ENCODE results near the gene GJC1. TPM values are rescaled to one million over a fixed set of nuclear protein-coding genes. Genes with fewer than 3 reads are reported as not detected.

GJC1 gene
- total RNA-seq, 1 experiment from 2014 or later: 119 TPM

- H3K27ac Mint-ChIP-seq: peak overlapping the region; percentile 61 to 100 (median 76); a peak in 6 of 7 replicates
- no peak for TF ChIP-seq CTCF (conservative IDR thresholded peaks at IDR 0.05)
- Histone ChIP-seq H3K79me1 (ENCODE audit: insufficient read depth, low read depth, low read length, poor library complexity, severe bottlenecking) (no peaks in the 10 kb centered on the region), H3T11ph (ENCODE audit: low read length) (no peak overlapping the region), H3K27ac (ENCODE audit: insufficient read length, low read depth, low read length) (peak overlapping the region; percentile 84), H3K23me2 (ENCODE audit: insufficient read length, low read depth, low read length, poor library complexity, severe bottlenecking) (peaks cover 8% of the 10 kb centered on the region), H4K5ac (ENCODE audit: insufficient read length, low read depth, low read length) (no peak overlapping the region), H4K20me1 (ENCODE audit: control insufficient read depth, insufficient read depth, insufficient read length) (no peaks in the 10 kb centered on the region), H2BK5ac (ENCODE audit: insufficient read length, low read length) (no peak overlapping the region), H3K14ac (ENCODE audit: insufficient read depth, low read length) (peak overlapping the region; percentile 84), H3K4me1 (ENCODE audit: insufficient read depth, low read length) (no peaks in the 10 kb centered on the region; the same call in 1 of the 2 replicates), H3K23ac (ENCODE audit: insufficient read length, low read depth, low read length) (no peak overlapping the region), H3K4me2 (ENCODE audit: insufficient read depth, insufficient read length, low read length) (peak overlapping the region; percentile 68), H3K4ac (ENCODE audit: low read depth, low read length) (no peak overlapping the region), H3K9ac (ENCODE audit: extremely low read depth, insufficient read length, low read length) (peak overlapping the region; percentile 79), H3K79me2 (ENCODE audit: insufficient read depth, low read length) (peaks cover 30% of the 10 kb centered on the region; the same call in 1 of the 2 replicates), H2BK20ac (ENCODE audit: low read depth, low read length, poor library complexity, severe bottlenecking) (no peak overlapping the region), H3K9me3 (ENCODE audit: control insufficient read depth, low read depth, low read length) (no peaks in the 10 kb centered on the region), H2BK12ac (ENCODE audit: insufficient read length, low read depth, low read length) (no peak overlapping the region), H4K8ac (replicated peaks; ENCODE audit: insufficient read length, low read depth, low read length) (no peak overlapping the region), H3K56ac (ENCODE audit: insufficient read length, low read depth, low read length) (no peak overlapping the region), H4K91ac (ENCODE audit: insufficient read length, low read depth, low read length) (no peak overlapping the region), H2AFZ (ENCODE audit: low read length) (no peak overlapping the region), H2BK15ac (ENCODE audit: low read depth, low read length) (no peak overlapping the region; the same call in 1 of the 2 replicates), H3K27me3 (ENCODE audit: insufficient read depth, low read length) (no peaks in the 10 kb centered on the region), H2AK5ac (ENCODE audit: insufficient read length, low read length) (peak overlapping the region; percentile 86), H3K18ac (ENCODE audit: insufficient read length, low read depth, low read length) (peak overlapping the region; percentile 60), H2BK120ac (ENCODE audit: low read depth, low read length, poor library complexity, severe bottlenecking) (peak overlapping the region; percentile 1)
- WGBS (ENCODE audit: extremely low coverage, insufficient read length, low lambda C conversion rate): no CpG with 5 or more reads among the region's 58 CpGs
- H3K9me3 Mint-ChIP-seq: peaks cover 0 to 7% of the 10 kb centered on the region in 2 experiments; a peak in 3 of 5 replicates
- H3K4me1 Mint-ChIP-seq: peaks cover 27 to 42% of the 10 kb centered on the region in 2 experiments
- peaks cover 3% of the 10 kb centered on the region for H3K27me3 Mint-ChIP-seq (ENCODE audit: low read depth)
- H3K4me3 Mint-ChIP-seq: peak overlapping the region; percentile 84 to 97
- H3K36me3 Mint-ChIP-seq (ENCODE audit: insufficient read depth in 1 of 3, low read depth in 3 of 3): peaks cover 0 to 8% (median 0%) of the 10 kb centered on the region in 3 experiments; a peak in 2 of 7 replicates
- DNase-seq: peak; percentile 73
These were observed 537 bp upstream of the GJC1 start for GRCh38 chr17:44830359-44831288.
